Measurements from ENCODE around the gene C5.

DNA sequence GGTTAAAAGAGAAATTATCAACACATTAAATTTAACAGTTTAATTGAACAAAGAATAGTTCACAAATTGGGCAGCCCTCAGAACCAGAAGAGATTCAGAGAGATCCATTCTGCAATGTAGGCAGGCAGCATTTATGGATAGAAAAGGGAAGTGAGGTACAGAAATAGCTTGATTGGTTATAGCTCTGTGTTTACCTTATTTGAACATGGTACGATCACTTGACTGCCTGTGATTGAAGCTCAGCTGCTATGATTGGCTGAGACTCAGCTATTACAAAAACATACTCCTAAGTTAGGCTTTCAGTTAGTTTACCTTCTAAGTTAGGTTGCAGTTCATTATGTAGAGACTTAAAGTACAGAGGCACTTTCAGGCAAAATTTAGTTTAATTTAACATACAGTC lies 32.0 kb upstream of the C5 start:
- TF ChIP-seq, protein P1, sequence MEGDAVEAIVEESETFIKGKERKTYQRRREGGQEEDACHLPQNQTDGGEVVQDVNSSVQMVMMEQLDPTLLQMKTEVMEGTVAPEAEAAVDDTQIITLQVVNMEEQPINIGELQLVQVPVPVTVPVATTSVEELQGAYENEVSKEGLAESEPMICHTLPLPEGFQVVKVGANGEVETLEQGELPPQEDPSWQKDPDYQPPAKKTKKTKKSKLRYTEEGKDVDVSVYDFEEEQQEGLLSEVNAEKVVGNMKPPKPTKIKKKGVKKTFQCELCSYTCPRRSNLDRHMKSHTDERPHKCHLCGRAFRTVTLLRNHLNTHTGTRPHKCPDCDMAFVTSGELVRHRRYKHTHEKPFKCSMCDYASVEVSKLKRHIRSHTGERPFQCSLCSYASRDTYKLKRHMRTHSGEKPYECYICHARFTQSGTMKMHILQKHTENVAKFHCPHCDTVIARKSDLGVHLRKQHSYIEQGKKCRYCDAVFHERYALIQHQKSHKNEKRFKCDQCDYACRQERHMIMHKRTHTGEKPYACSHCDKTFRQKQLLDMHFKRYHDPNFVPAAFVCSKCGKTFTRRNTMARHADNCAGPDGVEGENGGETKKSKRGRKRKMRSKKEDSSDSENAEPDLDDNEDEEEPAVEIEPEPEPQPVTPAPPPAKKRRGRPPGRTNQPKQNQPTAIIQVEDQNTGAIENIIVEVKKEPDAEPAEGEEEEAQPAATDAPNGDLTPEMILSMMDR (IDR thresholded peaks at IDR 0.05) = no peak
- TF ChIP-seq POLR2AphosphoS5 (IDR thresholded peaks at IDR 0.05) (no peak), EP300 (IDR thresholded peaks at IDR 0.05; ENCODE audit: low read depth) (no peak), POLR2A (IDR thresholded peaks at IDR 0.05) (no peak)

Data from transverse colon (tissue), 4 donors.